ENCODE results near the gene PRR12.
"Not testable (repeated sequence)": the region's sequence is repeated elsewhere in the genome, so short reads cannot be mapped to it uniquely, and the experiment has no call there.

Gene PRR12

DNA sequence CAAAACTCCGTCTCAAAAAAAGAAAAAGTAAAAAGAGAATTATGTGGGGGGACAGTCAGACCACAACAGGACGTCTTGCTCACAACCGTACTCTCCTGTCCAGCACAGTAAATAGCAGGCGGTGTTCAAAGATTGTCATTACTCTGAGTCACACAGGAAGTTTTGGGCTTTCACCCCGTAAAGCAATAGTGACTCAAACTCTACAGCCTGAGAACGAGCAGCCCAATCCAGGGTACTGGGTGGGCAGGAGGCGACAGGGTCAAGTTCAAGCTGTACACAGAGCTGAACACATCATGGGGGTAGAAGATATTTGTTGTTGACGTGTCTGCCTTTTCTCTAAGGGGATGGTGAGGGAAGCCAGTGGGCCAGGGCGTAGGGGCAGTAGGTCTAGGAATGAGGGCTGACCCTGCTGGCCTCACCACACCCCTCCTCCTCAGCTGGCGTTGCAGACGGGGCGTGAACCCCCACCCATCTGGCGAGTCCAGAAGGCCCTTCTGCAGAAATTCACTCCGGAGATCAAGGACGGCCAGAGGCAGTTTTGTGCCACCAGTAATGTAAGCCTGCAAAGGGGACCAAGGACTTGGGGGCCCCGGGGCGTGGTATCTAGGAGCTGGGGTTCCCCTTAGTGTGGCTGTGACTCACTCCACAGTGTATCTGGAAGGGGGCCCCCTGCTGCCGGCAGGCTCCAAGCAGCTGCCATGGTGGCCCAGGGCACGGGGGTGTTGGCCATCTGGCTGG is 23.3 kb downstream of the PRR12 start:
- DNase-seq (ENCODE audit: low read depth in 2 of 3, low spot score in 1 of 3), result no peak

DNA sequence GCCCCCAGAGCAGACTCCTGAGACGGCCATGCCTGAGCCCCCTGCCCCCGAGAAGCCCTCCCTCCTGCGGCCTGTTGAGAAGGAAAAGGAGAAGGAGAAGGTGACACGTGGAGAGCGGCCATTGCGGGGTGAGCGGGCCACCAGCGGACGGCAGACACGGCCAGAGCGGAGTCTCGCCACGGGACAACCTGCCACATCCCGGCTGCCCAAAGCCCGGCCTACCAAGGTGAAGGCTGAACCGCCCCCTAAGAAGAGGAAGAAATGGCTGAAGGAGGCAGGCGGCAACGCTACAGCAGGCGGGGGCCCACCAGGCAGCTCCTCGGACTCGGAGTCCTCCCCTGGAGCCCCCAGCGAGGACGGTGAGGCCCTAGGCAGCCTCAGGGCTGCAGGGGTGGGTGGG is 24.9 kb downstream of the PRR12 start:
- DNase-seq (ENCODE audit: low read depth in 2 of 3, low spot score in 1 of 3), result no peak

GRCh38 chr19:49616532-49616931 is 25.6 kb downstream of the PRR12 start:
- DNase-seq (ENCODE audit: low read depth in 2 of 3, low spot score in 1 of 3), result no peak

DNA sequence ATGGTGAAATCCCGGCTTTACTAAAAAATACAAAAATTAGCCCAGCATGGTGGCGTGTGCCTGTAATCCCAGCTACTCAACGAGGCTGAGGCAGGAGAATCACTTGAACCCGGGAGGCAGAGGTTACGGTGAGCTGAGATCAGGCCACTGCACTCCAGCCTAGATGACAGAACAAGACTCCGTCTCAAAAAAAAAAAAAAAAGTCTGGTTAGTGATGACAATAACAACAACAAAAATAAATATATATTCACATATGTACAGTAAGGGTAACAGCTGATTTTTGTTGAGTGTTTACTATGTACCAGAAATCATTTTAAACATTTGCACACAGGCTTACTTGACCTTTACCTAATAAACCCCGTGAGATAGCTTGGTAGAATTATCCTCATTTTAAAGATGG is 26.0 kb downstream of the PRR12 start:
- no peak for DNase-seq (ENCODE audit: low read depth in 2 of 3, low spot score in 1 of 3)

GRCh38 chr19:49617860-49618259 is 26.9 kb downstream of the PRR12 start:
- not testable (repeated sequence) for DNase-seq (ENCODE audit: low read depth in 2 of 3, low spot score in 1 of 3)

DNA sequence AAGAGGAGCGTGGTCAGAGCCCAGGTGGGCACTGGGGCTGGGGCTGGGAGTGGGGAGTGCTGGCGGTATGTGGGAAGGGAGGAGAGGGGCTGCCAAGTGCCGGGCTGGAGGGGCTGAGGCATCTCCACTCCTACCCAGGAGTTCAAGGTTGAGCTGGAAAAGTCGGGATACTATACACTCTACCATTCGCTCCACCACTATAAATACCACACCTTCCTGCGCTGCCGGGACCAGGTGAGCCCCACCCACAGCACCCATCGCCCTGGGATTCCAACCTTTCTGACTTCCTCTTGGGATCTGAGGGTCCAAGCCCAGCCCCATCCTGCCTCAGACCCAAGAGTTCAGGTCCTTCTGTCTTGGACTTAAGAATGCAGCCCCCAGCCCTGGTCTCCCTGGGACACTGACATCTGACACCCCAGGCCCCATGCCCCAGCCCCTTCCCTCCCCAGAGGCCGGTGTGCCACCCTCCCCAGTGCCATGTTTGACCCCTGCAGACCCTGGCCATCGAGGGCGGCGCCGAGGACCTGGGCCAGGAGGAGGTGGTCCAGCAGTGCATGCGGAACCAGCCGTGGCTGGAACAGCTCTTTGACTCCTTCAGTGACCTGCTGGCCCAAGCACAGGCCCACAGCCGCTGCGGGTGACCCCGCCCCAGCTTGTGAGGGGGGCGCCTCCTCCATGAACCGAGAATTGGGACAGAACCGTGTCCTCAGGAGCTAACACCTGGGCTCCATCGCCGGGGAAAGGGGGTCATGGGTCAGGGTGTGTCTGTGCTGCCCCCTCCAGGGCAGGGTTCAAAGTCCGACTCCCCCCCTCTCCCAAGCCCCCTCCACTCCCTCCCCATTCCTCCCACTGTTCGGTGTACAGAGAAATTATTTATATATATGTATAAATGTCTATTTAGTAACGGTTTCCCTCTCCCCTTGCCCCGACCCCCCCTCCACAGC is 34.3 kb downstream of the PRR12 start:
- no peak for DNase-seq (ENCODE audit: low read depth in 2 of 3, low spot score in 1 of 3)

- no peak for DNase-seq (ENCODE audit: low read depth in 2 of 3, low spot score in 1 of 3)
These were observed 35.2 kb downstream of the PRR12 start for GRCh38 chr19:49626226-49626625.

GRCh38 chr19:49629659-49630058 is 38.7 kb downstream of the PRR12 start:
- no peak for DNase-seq (ENCODE audit: low read depth in 2 of 3, low spot score in 1 of 3)

DNA sequence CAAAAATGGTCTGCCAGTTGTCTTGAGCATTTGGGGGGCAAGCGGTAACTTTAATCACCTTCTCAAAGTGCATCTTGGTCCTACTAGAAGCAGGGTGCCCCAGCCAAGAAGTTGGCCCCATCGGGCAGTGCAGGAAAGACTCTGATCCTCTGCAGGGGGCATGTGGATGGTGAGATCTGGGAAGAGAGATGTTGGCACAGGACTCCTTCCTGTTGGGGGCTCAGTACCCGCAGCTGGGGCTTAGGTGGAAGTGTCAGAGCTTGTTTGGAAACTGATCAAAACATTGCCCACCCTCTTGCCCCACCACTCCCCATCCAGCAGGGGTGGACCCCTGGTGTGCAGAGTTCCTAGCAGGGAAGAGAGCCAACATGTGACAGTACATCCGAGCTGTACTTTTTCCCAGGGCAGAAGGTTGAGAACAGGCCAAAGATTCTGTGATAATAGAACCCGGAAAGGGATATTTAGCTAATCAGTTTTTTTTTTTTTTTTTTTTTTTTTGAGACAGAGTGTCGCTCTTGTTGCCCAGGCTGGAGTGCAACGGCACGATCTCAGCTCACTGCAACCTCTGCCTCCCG is 40.1 kb downstream of the PRR12 start:
- no peak for DNase-seq (ENCODE audit: low read depth in 2 of 3, low spot score in 1 of 3)

- DNase-seq (ENCODE audit: low read depth in 2 of 3, low spot score in 1 of 3), result no peak
These were observed 40.7 kb downstream of the PRR12 start for GRCh38 chr19:49631610-49632192.

- DNase-seq (ENCODE audit: low read depth in 2 of 3, low spot score in 1 of 3), result no peak
These were observed 41.6 kb downstream of the PRR12 start for GRCh38 chr19:49632576-49632975.

- DNase-seq (ENCODE audit: low read depth in 2 of 3, low spot score in 1 of 3), result not testable (repeated sequence)
These were observed 42.3 kb downstream of the PRR12 start for GRCh38 chr19:49633273-49633672.

DNA sequence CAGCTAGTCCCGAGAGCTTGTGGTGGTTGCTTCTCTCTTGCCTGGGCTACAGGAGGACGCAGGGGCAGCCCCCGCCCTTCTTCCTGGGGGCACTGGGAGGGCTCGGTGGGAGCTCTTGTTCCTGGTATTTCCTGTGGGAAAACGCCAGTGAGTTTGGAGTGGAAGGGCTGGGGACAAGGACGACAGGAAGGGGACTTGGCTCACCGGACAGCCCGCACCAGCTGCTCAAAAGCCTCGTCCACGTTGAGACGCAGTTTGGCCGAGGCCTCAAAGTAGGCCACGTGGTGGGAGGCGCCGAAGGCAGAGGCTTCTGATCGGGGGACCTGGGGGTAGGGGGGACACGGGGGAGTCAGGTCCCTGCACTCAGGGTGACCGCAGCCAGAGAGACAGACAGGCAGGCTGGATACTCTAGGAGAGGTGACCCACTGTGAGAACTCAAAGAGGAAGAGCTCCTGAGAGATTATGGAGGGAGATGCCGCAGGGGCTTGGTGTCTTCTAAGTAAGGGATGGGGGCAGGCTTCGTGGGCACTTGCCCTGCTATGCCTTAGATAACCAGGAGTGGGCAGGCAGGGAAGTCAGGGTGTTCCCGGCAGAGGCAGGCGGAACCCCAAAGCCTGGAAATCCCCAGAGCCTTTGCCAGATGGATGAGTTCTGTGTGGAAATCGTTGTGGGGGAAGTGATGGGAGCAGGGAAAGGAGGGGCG is 44.7 kb downstream of the PRR12 start:
- no peak for DNase-seq (ENCODE audit: low read depth in 2 of 3, low spot score in 1 of 3)

GRCh38 chr19:49636233-49636932 is 45.4 kb downstream of the PRR12 start:
- no peak for DNase-seq (ENCODE audit: low read depth in 2 of 3, low spot score in 1 of 3)

DNA sequence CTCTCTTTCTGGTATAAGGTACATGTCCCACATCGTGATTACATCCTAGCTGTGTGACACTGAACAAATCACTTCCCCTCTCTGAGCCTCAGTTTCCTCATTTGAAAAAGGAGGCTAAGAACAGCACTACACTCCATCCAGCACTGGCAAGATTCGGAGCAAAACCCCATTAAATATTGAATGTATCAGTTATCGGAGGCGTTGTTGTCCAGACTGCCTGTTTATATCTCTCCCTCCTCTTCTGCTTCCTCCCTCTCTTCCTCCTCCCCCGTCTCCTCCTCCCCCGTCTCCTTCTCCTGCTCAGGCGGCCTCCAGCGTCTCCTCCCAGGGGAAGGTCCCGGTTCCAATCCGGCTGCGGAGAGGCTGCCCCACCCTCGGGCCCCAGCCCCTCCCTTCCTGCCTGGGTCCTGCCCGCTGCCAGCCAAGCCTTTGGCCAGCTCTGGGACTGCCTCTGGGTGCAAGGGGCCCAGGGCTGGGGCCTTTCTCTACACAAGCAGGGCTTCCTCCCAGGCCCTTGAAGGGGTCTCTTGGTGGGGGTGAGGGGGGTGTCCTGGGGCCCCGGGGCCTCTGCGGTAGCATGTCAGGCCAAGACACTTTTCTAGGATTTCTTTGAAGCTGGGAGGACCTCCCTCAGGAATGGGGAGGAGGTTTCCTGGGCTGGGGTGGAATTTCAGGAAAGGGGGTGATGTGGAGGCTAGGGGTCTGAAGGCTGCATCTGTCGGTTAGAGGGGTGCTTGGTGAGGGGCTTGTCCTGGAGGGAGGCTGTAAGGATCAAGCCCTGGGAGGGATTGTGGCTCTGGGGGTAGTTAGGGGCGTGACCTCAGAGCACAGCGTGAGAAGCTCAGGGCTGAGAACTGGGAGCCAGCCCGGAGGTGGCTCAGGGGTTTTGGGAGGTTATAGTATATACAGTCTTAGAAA is 47.1 kb downstream of the PRR12 start:
- DNase-seq (ENCODE audit: low read depth in 2 of 3, low spot score in 1 of 3), result no peak

- no peak for DNase-seq (ENCODE audit: low read depth in 2 of 3, low spot score in 1 of 3)
These were observed 48.6 kb downstream of the PRR12 start for GRCh38 chr19:49639401-49640112.

GRCh38 chr19:49640113-49640898 is 49.3 kb downstream of the PRR12 start, which contains the start of gene RRAS:
Gene RRAS (minus strand): TSS chr19:49640143. CDS start chr19:49640098, 45 bp downstream.
- DNase-seq (ENCODE audit: low read depth in 2 of 3, low spot score in 1 of 3), result peak; percentile 99 to 100 (median 100)

All from stimulated activated CD4-positive, alpha-beta T cell treated with anti-CD3 and anti-CD28 coated beads, Interleukin-12 subunit alpha, Interleukin-12 subunit beta, amount 100 ng/mL, for 48 hours (primary cell).